Measurements from ENCODE around the gene KLHL35. TPM values are rescaled to one million over a fixed set of nuclear protein-coding genes. Genes with fewer than 3 reads are reported as not detected.

KLHL35 gene
- total and polyA plus RNA-seq, 2 experiments from 2014 or later: 0.63 to 1.7 TPM

- H3K4me3 ChIP-seq: no peak overlapping the region
- TF ChIP-seq EZH2 (IDR thresholded peaks at IDR 0.05; ENCODE audit: borderline replicate concordance) (no peak), EZH2phosphoT487 (IDR thresholded peaks at IDR 0.05; ENCODE audit: low read depth, severe bottlenecking, unreplicated experiment) (no peak), CTCF (IDR thresholded peaks at IDR 0.05; ENCODE audit: poor library complexity) (no peak)
- no peaks in the 10 kb centered on the region for H3K9me2 ChIP-seq (replicated peaks; ENCODE audit: insufficient read depth)
- no peaks in the 10 kb centered on the region for H4K20me1 ChIP-seq (ENCODE audit: insufficient read depth, poor library complexity, severe bottlenecking)
- H3K4me2 ChIP-seq: no peak overlapping the region
- DNase-seq (ENCODE audit: low spot score): no peak
- no peaks in the 10 kb centered on the region for H3K36me3 ChIP-seq (replicated peaks; ENCODE audit: insufficient read depth, low read depth)
- no peaks in the 10 kb centered on the region for H3K4me1 ChIP-seq (ENCODE audit: insufficient read depth)
- WGBS (ENCODE audit: low lambda C conversion rate, missing lambda C conversion rate): 96% methylated on average over 5 of the region's 5 CpGs
- no peak overlapping the region for H3K27ac ChIP-seq
- H3K9me3 ChIP-seq (ENCODE audit: low read depth): no peaks in the 10 kb centered on the region
- no peaks in the 10 kb centered on the region for H3K27me3 ChIP-seq
- no peaks in the 10 kb centered on the region for H3K79me2 ChIP-seq
- no peak overlapping the region for H2AFZ ChIP-seq
Measured at GRCh38 chr11:75472081-75472732, 39.2 kb upstream of the KLHL35 start.

DNA sequence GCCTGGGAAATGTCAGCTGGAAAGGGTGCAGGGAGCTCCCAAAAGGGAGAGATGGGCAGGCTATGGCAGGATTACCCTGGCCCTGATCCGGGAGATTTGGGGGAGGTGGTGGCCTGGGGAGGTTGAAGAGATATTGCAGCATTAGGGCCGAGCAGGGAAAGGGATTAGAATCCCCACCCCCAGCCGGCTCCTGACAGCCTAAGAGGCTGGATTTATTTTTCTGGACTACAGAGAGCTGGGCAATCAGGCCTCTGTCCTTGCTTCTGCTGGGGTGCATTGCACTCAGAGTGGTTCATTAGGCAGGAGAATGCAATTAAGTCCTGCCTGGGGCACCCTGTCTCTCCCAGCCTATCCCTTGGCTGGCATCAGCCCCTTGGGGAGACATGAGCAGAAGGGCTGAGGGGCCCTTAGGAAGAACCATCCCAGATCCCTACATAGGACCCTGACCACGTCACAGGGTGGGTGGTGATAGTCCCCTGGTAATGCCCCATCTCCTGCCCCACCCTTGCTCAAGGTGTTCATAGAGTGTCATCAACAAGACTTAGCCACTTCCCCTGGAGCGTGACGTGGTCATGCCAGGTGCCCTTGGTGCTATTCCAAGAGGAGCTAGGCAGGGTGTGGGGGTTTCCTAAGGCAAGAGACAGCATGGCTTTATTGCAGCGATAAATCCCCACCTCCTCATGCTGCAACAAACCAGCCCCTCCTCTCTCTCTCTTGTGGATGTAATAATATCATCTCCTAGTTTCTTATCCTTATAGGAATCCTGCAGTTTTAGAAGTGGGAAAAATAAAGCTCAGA is 38.4 kb upstream of the KLHL35 start:
- Histone ChIP-seq H2AFZ (no peak overlapping the region), H3K9me3 (ENCODE audit: low read depth) (no peaks in the 10 kb centered on the region), H3K9me2 (replicated peaks; ENCODE audit: insufficient read depth) (no peaks in the 10 kb centered on the region), H3K36me3 (replicated peaks; ENCODE audit: insufficient read depth, low read depth) (no peaks in the 10 kb centered on the region), H3K79me2 (no peaks in the 10 kb centered on the region), H3K27me3 (no peaks in the 10 kb centered on the region), H3K27ac (no peak overlapping the region), H3K4me3 (no peak overlapping the region), H3K4me2 (no peak overlapping the region), H4K20me1 (ENCODE audit: insufficient read depth, poor library complexity, severe bottlenecking) (no peaks in the 10 kb centered on the region), H3K4me1 (ENCODE audit: insufficient read depth) (no peaks in the 10 kb centered on the region)
- DNase-seq (ENCODE audit: low spot score): no peak
- TF ChIP-seq CTCF (IDR thresholded peaks at IDR 0.05; ENCODE audit: poor library complexity): no peak
- TF ChIP-seq EZH2phosphoT487 (IDR thresholded peaks at IDR 0.05; ENCODE audit: low read depth, severe bottlenecking, unreplicated experiment): no peak
- no peak for TF ChIP-seq EZH2 (IDR thresholded peaks at IDR 0.05; ENCODE audit: borderline replicate concordance)
- WGBS (ENCODE audit: low lambda C conversion rate, missing lambda C conversion rate): 59% methylated on average over 7 of the region's 7 CpGs

GRCh38 chr11:75470476-75471080 is 37.6 kb upstream of the KLHL35 start:
- H3K36me3 ChIP-seq (replicated peaks; ENCODE audit: insufficient read depth, low read depth): no peaks in the 10 kb centered on the region
- DNase-seq (ENCODE audit: low spot score): no peak
- H3K4me1 ChIP-seq (ENCODE audit: insufficient read depth): peaks cover 4% of the 10 kb centered on the region
- H2AFZ ChIP-seq: no peak overlapping the region
- WGBS (ENCODE audit: low lambda C conversion rate, missing lambda C conversion rate): 89% methylated on average over 7 of the region's 7 CpGs
- H3K9me2 ChIP-seq (replicated peaks; ENCODE audit: insufficient read depth): no peaks in the 10 kb centered on the region
- no peaks in the 10 kb centered on the region for H3K27me3 ChIP-seq
- H4K20me1 ChIP-seq (ENCODE audit: insufficient read depth, poor library complexity, severe bottlenecking): no peaks in the 10 kb centered on the region
- H3K9me3 ChIP-seq (ENCODE audit: low read depth): no peaks in the 10 kb centered on the region
- no peak overlapping the region for H3K4me3 ChIP-seq
- no peaks in the 10 kb centered on the region for H3K79me2 ChIP-seq
- TF ChIP-seq CTCF (IDR thresholded peaks at IDR 0.05; ENCODE audit: poor library complexity) (no peak), EZH2 (IDR thresholded peaks at IDR 0.05; ENCODE audit: borderline replicate concordance) (no peak), EZH2phosphoT487 (IDR thresholded peaks at IDR 0.05; ENCODE audit: low read depth, severe bottlenecking, unreplicated experiment) (no peak)
- no peak overlapping the region for H3K4me2 ChIP-seq
- no peak overlapping the region for H3K27ac ChIP-seq
